Osteoblast (primary cell): Measurements from ENCODE around the gene ADD1. TPM values are rescaled to one million over a fixed set of nuclear protein-coding genes. Genes with fewer than 3 reads are reported as not detected.
A peak's percentile ranks its signal among the peaks of the same experiment; 100 is the strongest.

Experiments
- DNase-seq: peaks from one replicate; pipeline ENCODE4 v3.0.0; 2011; ENCODE audit warnings: low spot score, mixed read lengths; ENCODE audit not compliant: insufficient read length; ENCODE audit errors: missing footprints
- H2AFZ ChIP-seq: 2 replicates; pipeline ENCODE4 v1.6.0; 2011; ENCODE audit warnings: mild to moderate bottlenecking, low read length
- H3K27ac ChIP-seq: 2 replicates; pipeline ENCODE4 v1.5.1; 2011; ENCODE audit warnings: mild to moderate bottlenecking, low read depth, low read length, moderate library complexity
- H3K27me3 ChIP-seq: 2 replicates; pipeline ENCODE4 v1.6.0; 2012; ENCODE audit warnings: mild to moderate bottlenecking, control low read depth, inconsistent platforms, low read length, moderate library complexity; ENCODE audit not compliant: insufficient read depth
- H3K36me3 ChIP-seq: 2 replicates; pipeline ENCODE4 v1.5.1; 2011; ENCODE audit warnings: mild to moderate bottlenecking, low read length, control low read depth, moderate library complexity; ENCODE audit not compliant: insufficient read depth
- H3K4me1 ChIP-seq: 2 replicates; pipeline ENCODE4 v1.5.1; 2011; ENCODE audit warnings: mild to moderate bottlenecking, low read length, control low read depth, moderate library complexity; ENCODE audit not compliant: insufficient read depth
- H3K4me2 ChIP-seq: 2 replicates; pipeline ENCODE4 v1.6.0; 2011; ENCODE audit warnings: mild to moderate bottlenecking, low read length; ENCODE audit not compliant: insufficient read depth
- H3K4me3 ChIP-seq: fragments of 200-600 bp; sonication (generic); 3 replicates; pipeline ENCODE4 v1.5.1; 2012; ENCODE audit warnings: mild to moderate bottlenecking, low read length, inconsistent platforms; ENCODE audit not compliant: insufficient read depth
- H3K79me2 ChIP-seq: 2 replicates; pipeline ENCODE4 v1.6.0; 2012; ENCODE audit warnings: mild to moderate bottlenecking, low read length, control low read depth, inconsistent platforms; ENCODE audit not compliant: insufficient read depth
- H3K9me3 ChIP-seq: 2 replicates; pipeline ENCODE4 v1.5.1; 2011; ENCODE audit warnings: low read depth, low read length, control low read depth
- H4K20me1 ChIP-seq: 2 replicates; pipeline ENCODE4 v1.6.0; 2012; ENCODE audit warnings: mild to moderate bottlenecking, low read length, control low read depth; ENCODE audit not compliant: insufficient read depth
- total RNA-seq: library from RNA; depleted of rRNA; stranded (reverse); fragments of >200 nt; gene quantifications from 2 replicates; pipeline ENCODE4 v1.2.3, GENCODE V29; 2012
- TF ChIP-seq, protein P1 (sequence below): IDR thresholded peaks from 2 replicates; pipeline ENCODE4 v1.5.1; 2011; ENCODE audit warnings: mild to moderate bottlenecking, low read depth, low read length, moderate library complexity; ENCODE audit errors: extremely low read depth

The ADD1 gene
- total RNA-seq, 1 donor, result 200 TPM

- Histone ChIP-seq H3K36me3 (peaks cover 33% of the 10 kb centered on the region), H3K9me3 (no peaks in the 10 kb centered on the region), H2AFZ (no peak overlapping the region), H3K4me3 (no peak overlapping the region), H3K4me1 (peaks cover 16% of the 10 kb centered on the region), H3K79me2 (no peaks in the 10 kb centered on the region), H3K27ac (no peak overlapping the region), H3K4me2 (no peak overlapping the region), H3K27me3 (no peaks in the 10 kb centered on the region), H4K20me1 (no peaks in the 10 kb centered on the region)
- DNase-seq, result peak; percentile 62
- TF ChIP-seq, protein P1, sequence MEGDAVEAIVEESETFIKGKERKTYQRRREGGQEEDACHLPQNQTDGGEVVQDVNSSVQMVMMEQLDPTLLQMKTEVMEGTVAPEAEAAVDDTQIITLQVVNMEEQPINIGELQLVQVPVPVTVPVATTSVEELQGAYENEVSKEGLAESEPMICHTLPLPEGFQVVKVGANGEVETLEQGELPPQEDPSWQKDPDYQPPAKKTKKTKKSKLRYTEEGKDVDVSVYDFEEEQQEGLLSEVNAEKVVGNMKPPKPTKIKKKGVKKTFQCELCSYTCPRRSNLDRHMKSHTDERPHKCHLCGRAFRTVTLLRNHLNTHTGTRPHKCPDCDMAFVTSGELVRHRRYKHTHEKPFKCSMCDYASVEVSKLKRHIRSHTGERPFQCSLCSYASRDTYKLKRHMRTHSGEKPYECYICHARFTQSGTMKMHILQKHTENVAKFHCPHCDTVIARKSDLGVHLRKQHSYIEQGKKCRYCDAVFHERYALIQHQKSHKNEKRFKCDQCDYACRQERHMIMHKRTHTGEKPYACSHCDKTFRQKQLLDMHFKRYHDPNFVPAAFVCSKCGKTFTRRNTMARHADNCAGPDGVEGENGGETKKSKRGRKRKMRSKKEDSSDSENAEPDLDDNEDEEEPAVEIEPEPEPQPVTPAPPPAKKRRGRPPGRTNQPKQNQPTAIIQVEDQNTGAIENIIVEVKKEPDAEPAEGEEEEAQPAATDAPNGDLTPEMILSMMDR, result no peak
Measured at GRCh38 chr4:2834001-2834921, 9.4 kb upstream of the ADD1 start.

DNA sequence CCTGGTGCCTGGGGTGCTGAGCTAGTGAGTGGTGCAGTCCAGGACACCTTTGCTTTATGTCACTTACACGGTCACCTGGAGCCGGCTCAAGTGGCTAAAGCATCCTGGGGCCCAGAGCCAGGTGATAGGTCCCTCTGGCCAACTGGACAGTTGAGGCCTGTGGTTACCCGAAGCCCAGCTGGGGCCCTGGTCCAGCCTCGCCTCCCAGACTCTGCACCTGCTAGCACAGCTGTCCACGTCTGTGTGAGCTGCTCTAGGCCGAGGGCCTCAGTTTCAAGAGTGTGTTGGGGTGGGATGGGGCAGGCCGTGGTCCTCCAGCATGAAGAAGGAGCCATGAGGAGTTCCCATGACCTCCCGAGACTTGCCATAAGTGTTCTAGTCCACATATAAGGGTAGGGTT is 7.7 kb upstream of the ADD1 start:
- peak; percentile 46 for DNase-seq
- Histone ChIP-seq H3K27ac (no peak overlapping the region), H3K79me2 (no peaks in the 10 kb centered on the region), H4K20me1 (no peaks in the 10 kb centered on the region), H3K36me3 (peaks cover 27% of the 10 kb centered on the region), H3K27me3 (no peaks in the 10 kb centered on the region), H3K9me3 (no peaks in the 10 kb centered on the region), H3K4me3 (no peak overlapping the region), H3K4me2 (no peak overlapping the region), H3K4me1 (peaks cover 16% of the 10 kb centered on the region), H2AFZ (no peak overlapping the region)
- TF ChIP-seq, protein P1, result no peak

DNA sequence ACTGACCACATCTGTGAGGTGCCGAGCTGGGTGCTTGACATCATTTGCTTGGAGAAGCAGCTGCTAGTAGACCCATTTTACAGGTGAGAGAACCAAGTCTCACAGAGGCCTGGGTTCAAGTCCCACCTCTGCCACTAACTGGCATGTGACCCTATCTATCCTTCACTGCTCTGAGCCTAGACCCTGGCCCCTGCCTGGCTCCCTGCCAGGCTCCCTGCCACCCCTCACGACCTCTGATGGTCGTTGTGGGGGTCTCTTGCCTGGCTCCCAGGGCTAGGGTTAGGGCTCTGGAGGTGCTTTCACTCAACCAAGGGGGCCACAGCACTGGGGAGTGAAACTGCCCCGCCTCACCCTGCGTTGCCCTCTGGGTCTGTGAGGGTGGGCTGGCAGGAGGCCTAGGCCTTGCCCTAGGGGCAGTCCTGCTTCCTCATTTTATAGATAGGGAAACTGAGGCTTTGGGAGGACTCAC is 7.2 kb upstream of the ADD1 start:
- no peaks in the 10 kb centered on the region for H3K9me3 ChIP-seq
- H3K27me3 ChIP-seq, result no peaks in the 10 kb centered on the region
- H3K4me3 ChIP-seq, result no peak overlapping the region
- no peaks in the 10 kb centered on the region for H3K79me2 ChIP-seq
- TF ChIP-seq, protein P1, result no peak
- peak; percentile 79 for DNase-seq
- no peak overlapping the region for H2AFZ ChIP-seq
- no peak overlapping the region for H3K4me2 ChIP-seq
- H4K20me1 ChIP-seq, result no peaks in the 10 kb centered on the region
- no peak overlapping the region for H3K27ac ChIP-seq
- peaks cover 16% of the 10 kb centered on the region for H3K4me1 ChIP-seq
- H3K36me3 ChIP-seq, result peaks cover 23% of the 10 kb centered on the region
